Osteocyte (in vitro differentiated cells): ENCODE results near the gene SH3BP2. TPM values are rescaled to one million over a fixed set of nuclear protein-coding genes. Genes with fewer than 3 reads are reported as not detected.
"Not testable (repeated sequence)": the region's sequence is repeated elsewhere in the genome, so short reads cannot be mapped to it uniquely, and the experiment has no call there.

ENCODE experiments used
- DNase-seq: peaks from one replicate; pipeline ENCODE4 v3.0.0; 2021; ENCODE audit warnings: mixed read lengths; ENCODE audit not compliant: unreplicated experiment; ENCODE audit errors: extremely low spot score
- H3K27ac Mint-ChIP-seq: one replicate; pipeline ENCODE4 v1.8.0; 2021; ENCODE audit warnings: mild to moderate bottlenecking, mixed read lengths; ENCODE audit not compliant: unreplicated experiment
- H3K27me3 Mint-ChIP-seq: one replicate; pipeline ENCODE4 v1.8.0; 2021; ENCODE audit warnings: mixed read lengths; ENCODE audit not compliant: unreplicated experiment
- H3K36me3 Mint-ChIP-seq: one replicate; pipeline ENCODE4 v1.8.0; 2021; ENCODE audit warnings: mixed read lengths; ENCODE audit not compliant: unreplicated experiment
- H3K4me1 Mint-ChIP-seq: one replicate; pipeline ENCODE4 v1.8.0; 2021; ENCODE audit warnings: mixed read lengths; ENCODE audit not compliant: unreplicated experiment
- H3K4me3 Mint-ChIP-seq: one replicate; pipeline ENCODE4 v1.8.0; 2021; ENCODE audit warnings: mild to moderate bottlenecking, moderate library complexity, mixed read lengths; ENCODE audit not compliant: unreplicated experiment
- H3K9me3 Mint-ChIP-seq: one replicate; pipeline ENCODE4 v1.8.0; 2021; ENCODE audit warnings: mixed read lengths; ENCODE audit not compliant: unreplicated experiment
- total RNA-seq: library from RNA; stranded (reverse); gene quantifications from 2 replicates; pipeline ENCODE4 v1.2.1, GENCODE V29; 2021
- TF ChIP-seq, protein P1 (sequence below): fragments of 200-600 bp; sonication (generic); IDR thresholded peaks from 2 replicates; pipeline ENCODE4 v1.5.0; 2021; ENCODE audit warnings: antibody characterized with exemption, mild to moderate bottlenecking, moderate library complexity

Gene SH3BP2
- total RNA-seq, 1 donor from 2014 or later = 110 TPM

DNA sequence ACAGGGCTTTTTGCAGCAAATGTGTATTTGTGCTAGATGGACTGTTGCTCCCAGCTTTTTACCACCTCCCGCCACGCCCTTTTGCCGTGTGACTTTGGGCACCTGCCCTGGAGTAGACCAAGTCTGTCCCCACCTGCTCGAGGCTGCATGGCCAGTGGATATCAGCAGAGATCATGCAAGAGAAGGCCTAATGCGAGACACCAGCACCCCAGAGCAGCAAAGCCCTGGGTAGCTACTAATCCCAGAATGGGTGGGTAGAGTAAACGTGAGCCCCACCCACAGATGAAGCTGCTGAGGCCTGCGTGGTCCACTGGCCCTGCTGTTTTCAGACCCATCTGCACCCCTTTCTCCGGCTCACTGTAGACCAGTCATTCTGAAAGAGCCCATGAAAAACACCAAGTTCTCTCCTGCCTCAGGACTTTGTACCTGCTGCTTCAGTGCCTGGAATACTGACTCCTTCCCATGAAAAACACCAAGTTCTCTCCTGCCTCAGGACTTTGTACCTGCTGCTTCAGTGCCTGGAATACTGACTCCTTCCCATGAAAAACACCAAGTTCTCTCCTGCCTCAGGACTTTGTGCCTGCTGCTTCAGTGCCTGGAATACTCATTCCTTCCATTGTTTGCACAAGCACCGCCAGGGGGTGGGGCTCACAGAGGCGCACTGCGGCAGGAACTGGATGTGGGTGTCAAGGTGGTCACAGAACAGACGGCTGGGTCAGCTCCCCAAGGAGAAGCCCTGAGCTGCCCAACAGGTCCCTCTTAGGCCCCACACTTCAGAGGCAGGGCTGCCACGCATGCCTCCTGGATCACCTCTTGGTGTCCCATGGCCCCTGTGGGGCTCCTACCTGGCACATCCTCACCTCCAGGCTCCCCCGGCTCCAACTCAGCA is 31.6 kb upstream of the SH3BP2 start:
- Mint-ChIP-seq H3K4me3 (no peak overlapping the region), H3K27me3 (no peaks in the 10 kb centered on the region), H3K4me1 (peaks cover 6% of the 10 kb centered on the region), H3K9me3 (no peaks in the 10 kb centered on the region), H3K27ac (no peak overlapping the region), H3K36me3 (no peaks in the 10 kb centered on the region)
- TF ChIP-seq, protein P1, sequence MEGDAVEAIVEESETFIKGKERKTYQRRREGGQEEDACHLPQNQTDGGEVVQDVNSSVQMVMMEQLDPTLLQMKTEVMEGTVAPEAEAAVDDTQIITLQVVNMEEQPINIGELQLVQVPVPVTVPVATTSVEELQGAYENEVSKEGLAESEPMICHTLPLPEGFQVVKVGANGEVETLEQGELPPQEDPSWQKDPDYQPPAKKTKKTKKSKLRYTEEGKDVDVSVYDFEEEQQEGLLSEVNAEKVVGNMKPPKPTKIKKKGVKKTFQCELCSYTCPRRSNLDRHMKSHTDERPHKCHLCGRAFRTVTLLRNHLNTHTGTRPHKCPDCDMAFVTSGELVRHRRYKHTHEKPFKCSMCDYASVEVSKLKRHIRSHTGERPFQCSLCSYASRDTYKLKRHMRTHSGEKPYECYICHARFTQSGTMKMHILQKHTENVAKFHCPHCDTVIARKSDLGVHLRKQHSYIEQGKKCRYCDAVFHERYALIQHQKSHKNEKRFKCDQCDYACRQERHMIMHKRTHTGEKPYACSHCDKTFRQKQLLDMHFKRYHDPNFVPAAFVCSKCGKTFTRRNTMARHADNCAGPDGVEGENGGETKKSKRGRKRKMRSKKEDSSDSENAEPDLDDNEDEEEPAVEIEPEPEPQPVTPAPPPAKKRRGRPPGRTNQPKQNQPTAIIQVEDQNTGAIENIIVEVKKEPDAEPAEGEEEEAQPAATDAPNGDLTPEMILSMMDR = no peak
- no peak for DNase-seq

DNA sequence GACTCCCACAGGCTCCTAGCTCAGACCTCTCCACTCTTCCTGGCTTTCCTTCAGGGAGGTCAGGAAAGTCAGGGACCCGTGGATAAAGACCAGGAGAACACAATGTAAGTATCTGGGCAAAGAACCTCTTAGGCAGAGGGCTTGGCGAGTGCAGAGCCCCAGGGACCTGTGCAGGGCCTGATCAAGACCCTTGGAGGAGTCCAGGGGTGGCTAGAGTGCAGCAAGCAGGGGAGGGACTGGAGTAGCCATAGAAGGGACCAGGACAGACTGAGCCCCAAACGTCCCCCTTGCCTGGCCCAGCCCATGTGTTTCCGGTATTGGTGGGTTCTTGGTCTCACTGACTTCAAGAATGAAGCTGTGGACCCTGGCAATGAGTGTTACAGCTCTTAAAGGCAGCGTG is 30.8 kb upstream of the SH3BP2 start:
- TF ChIP-seq, protein P1 = no peak
- no peak for DNase-seq
- Mint-ChIP-seq H3K4me3 (no peak overlapping the region), H3K27ac (no peak overlapping the region), H3K27me3 (no peaks in the 10 kb centered on the region), H3K4me1 (peaks cover 1% of the 10 kb centered on the region), H3K9me3 (no peaks in the 10 kb centered on the region), H3K36me3 (no peaks in the 10 kb centered on the region)

DNA sequence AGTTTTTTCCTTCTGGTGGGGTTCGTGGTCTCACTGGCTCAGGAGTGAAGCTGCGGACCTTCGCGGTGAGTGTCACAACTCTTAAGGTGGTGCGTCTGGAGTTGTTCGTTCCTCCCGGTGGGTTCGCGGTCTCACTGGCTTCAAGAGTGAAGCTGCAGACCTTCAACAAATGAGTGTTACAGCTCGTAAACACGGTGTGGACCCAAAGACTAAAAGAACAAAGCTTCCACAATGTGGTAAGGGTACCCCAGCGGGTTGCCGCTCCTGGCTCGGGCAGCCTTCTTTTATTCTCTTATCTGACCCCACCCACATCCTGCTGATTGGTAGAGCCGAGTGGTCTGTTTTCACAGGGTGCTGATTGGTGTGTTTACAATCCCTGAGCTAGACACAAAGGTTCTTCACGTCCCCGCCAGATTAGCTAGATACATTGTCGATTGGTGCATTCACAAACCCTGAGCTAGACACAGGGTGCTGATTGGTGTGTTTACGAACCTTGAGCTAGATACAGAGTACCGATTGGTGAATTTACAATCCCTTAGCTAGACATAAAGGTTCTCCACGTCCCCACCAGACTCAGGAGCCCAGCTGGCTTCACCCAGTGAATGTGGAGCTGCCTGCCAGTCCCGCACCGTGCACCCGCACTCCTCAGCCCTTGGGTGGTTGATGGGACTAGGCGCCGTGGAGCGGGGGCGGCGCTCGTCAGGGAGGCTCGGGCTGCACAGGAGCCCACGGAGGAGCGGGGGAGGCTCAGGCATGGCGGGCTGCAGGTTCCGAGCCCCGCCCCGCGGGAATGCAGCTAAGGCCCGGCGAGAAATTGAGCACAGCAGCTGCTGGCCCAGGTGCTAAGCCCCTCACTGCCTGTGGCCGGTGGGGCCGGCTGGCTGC is 30.2 kb upstream of the SH3BP2 start:
- not testable (repeated sequence) for H3K36me3 Mint-ChIP-seq, H3K27me3 Mint-ChIP-seq, DNase-seq, H3K4me3 Mint-ChIP-seq, H3K27ac Mint-ChIP-seq, H3K4me1 Mint-ChIP-seq, H3K9me3 Mint-ChIP-seq

DNA sequence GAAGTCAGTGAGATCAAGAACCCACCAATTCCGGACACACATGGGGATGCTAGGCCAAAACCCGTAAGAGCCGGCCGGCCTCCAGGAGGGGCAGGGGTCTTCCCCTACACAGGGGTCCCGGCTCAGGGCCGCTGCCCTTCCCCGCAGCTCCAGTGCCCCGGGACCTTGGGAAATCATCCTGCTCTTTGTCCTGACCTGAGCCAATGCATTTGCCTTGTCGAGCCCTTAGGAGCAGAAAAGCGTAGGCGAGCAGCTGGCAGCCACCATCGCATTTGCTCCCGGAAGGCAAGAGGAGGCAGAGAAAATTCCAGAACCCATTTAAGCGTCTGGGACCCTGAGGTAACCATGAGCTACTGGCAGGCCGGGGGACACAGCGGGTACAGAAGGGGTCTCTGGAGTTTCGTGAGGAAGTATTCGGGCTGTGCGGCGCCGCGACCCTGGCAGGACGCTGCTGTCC is 29.3 kb upstream of the SH3BP2 start:
- Mint-ChIP-seq H3K27ac (no peak overlapping the region), H3K4me3 (no peak overlapping the region), H3K27me3 (no peaks in the 10 kb centered on the region), H3K36me3 (no peaks in the 10 kb centered on the region), H3K9me3 (no peaks in the 10 kb centered on the region), H3K4me1 (peaks cover 1% of the 10 kb centered on the region)
- TF ChIP-seq, protein P1 = no peak
- no peak for DNase-seq

DNA sequence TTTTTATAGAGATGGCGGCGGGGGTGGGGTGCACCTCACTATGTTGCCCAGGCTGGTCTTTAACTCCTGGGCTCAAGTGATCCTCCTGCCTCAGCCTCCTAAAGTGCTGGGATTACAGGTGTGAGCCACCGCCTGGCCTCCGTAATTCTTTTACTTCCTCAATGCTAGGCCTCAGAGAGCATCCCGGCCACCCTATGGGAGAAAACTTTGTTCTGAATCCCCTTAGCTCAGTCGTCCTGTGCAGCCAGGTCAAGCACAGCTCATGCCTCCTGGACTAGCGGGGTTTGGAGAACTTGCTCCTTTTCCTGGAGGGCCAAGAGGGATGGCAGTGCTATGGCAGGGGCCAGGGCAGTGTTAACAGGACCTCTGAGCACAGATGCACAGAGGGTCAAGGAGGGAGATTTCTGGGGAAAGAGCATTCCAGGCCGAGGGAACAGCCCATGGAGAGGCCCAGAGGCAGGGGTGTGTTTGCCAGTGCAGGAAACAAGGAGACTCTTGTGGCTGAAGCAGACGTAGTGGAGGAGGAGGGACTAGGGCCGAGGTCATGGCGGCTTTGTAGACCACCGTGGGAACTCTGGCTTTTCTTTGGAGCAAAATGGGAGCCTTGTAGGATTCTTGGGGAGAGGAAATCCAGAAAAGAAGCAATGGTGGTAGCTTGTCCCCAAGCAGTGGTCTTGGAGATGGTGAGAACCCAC is 26.9 kb upstream of the SH3BP2 start:
- H3K9me3 Mint-ChIP-seq = no peaks in the 10 kb centered on the region
- TF ChIP-seq, protein P1 = no peak
- no peak overlapping the region for H3K4me3 Mint-ChIP-seq
- no peaks in the 10 kb centered on the region for H3K36me3 Mint-ChIP-seq
- no peak overlapping the region for H3K27ac Mint-ChIP-seq
- no peaks in the 10 kb centered on the region for H3K27me3 Mint-ChIP-seq
- peaks cover 3% of the 10 kb centered on the region for H3K4me1 Mint-ChIP-seq
- DNase-seq = no peak
